ENCODE results near the gene SLC22A31. TPM values are rescaled to one million over a fixed set of nuclear protein-coding genes. Genes with fewer than 3 reads are reported as not detected.
A peak's percentile ranks its signal among the peaks of the same experiment; 100 is the strongest.

Gene SLC22A31
- total and polyA plus RNA-seq, 2 experiments from 2014 or later = not detected

GRCh38 chr16:89154390-89155183 is 45.8 kb downstream of the SLC22A31 start:
- TF ChIP-seq EZH2phosphoT487 (IDR thresholded peaks at IDR 0.05; ENCODE audit: insufficient read depth, low read depth) = no peak
- no peak for TF ChIP-seq EZH2 (IDR thresholded peaks at IDR 0.05; ENCODE audit: insufficient read depth, poor library complexity, severe bottlenecking)
- peak; percentile 15 for DNase-seq
- H3K27ac ChIP-seq = no peak overlapping the region

DNA sequence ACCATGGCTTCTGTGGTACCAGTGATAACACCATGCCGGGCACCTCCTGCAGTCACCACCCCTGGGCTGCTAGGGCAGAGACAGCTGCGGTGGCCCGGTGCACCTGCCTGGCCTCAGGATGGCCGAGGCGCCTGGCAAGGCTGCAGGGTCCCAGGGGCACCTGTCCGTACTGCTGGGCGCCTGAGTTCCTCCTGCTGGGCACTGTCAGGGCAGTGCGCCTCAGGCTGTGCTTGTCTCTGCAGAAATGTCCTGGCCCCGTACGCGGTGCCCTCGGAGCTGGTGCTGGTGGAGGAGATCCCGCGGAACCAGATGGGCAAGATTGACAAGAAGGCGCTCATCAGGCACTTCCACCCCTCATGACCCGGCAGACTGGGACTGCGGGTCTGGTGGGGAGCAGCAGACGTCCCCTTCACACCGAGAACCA is 46.5 kb downstream of the SLC22A31 start:
- H3K79me2 ChIP-seq (ENCODE audit: insufficient read depth) = no peaks in the 10 kb centered on the region
- no peak overlapping the region for H3K27ac ChIP-seq
- TF ChIP-seq EZH2 (IDR thresholded peaks at IDR 0.05; ENCODE audit: insufficient read depth, poor library complexity, severe bottlenecking) (no peak), EZH2phosphoT487 (IDR thresholded peaks at IDR 0.05; ENCODE audit: insufficient read depth, low read depth) (no peak)
- no peak overlapping the region for H2AFZ ChIP-seq
- peaks cover 20% of the 10 kb centered on the region for H3F3A ChIP-seq (ENCODE audit: insufficient read depth)
- H3K27me3 ChIP-seq (replicated peaks; ENCODE audit: insufficient read depth) = no peaks in the 10 kb centered on the region
- no peak for DNase-seq
- H3K9me2 ChIP-seq (ENCODE audit: insufficient read depth) = no peaks in the 10 kb centered on the region
- peaks cover 12% of the 10 kb centered on the region for H3K4me1 ChIP-seq (ENCODE audit: insufficient read depth)
- no peaks in the 10 kb centered on the region for H3K36me3 ChIP-seq (ENCODE audit: low read depth)
- no peak overlapping the region for H3K9ac ChIP-seq
- H3K9me3 ChIP-seq (ENCODE audit: low read depth) = no peaks in the 10 kb centered on the region
- H4K20me1 ChIP-seq (ENCODE audit: insufficient read depth) = no peaks in the 10 kb centered on the region
- in situ Hi-C loops (cut with MboI) = no loop called here
- H3K4me3 ChIP-seq = no peak overlapping the region
- WGBS, 2 experiments (ENCODE audit: low coverage in 1 of 2, low lambda C conversion rate in 2 of 2, missing lambda C conversion rate in 2 of 2) = 85 to 88% methylated on average over 19 of the region's 19 CpGs
- H3K4me2 ChIP-seq (ENCODE audit: unreplicated experiment) = no peak overlapping the region

More at GRCh38 chr16:89154390-89155183, 45.8 kb downstream of the SLC22A31 start:
- no peaks in the 10 kb centered on the region for H3K36me3 ChIP-seq (ENCODE audit: low read depth)
- no peaks in the 10 kb centered on the region for H3K79me2 ChIP-seq (ENCODE audit: insufficient read depth)
- no peak overlapping the region for H3K9ac ChIP-seq
- no peak overlapping the region for H3K4me3 ChIP-seq
- WGBS, 2 experiments (ENCODE audit: low coverage in 1 of 2, low lambda C conversion rate in 2 of 2, missing lambda C conversion rate in 2 of 2) = 60 to 61% methylated on average over 15 to 24 of the region's 24 CpGs
- no peaks in the 10 kb centered on the region for H4K20me1 ChIP-seq (ENCODE audit: insufficient read depth)
- no peaks in the 10 kb centered on the region for H3K9me2 ChIP-seq (ENCODE audit: insufficient read depth)
- H3K27me3 ChIP-seq (replicated peaks; ENCODE audit: insufficient read depth) = no peaks in the 10 kb centered on the region
- H3K9me3 ChIP-seq (ENCODE audit: low read depth) = no peaks in the 10 kb centered on the region
- H3F3A ChIP-seq (ENCODE audit: insufficient read depth) = peaks cover 20% of the 10 kb centered on the region
- peaks cover 12% of the 10 kb centered on the region for H3K4me1 ChIP-seq (ENCODE audit: insufficient read depth)
- no peak overlapping the region for H2AFZ ChIP-seq
- in situ Hi-C loops (cut with MboI) = no loop called here
- H3K4me2 ChIP-seq (ENCODE audit: unreplicated experiment) = peak overlapping the region; percentile 11

DNA sequence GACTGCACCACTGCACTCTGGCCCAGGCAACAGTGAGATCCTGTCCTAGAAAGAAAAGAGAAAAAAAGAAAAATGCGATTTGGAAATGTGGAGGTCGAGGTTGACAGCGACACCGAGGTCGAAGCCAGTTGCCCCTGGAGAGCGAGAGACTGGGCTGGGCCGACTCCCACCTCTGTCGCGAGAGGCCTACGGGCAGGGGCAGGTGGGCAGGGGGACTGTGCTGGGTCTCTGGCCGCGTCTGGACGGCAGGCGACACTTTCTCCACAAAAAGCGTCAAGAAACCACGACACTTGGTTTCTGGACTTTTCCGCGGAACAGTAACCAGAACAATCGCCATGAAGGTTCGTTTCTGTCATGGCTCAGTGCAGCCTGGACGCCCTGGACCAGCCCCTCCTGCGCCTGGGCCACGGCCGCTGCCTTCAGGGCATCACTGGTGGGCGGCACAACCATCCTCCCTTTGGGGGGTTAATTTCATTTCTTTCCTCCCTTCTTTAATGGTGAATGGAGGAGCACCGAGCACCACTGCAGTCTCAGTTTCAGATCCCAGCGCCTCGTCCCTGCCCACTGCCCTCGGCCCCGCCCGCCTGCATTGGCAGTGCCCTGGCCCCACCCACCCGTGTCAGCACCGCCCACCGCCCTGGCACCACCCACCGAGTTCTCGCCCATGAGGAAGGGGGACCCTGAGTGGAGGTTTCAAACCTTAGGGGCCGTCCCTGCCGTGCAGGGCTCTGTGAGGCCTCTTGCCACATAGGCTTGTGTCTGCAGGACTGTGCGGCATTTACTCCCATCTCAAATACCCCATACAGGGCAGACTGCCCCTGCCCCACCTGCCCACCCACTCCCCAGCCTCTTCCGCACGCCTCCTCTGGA is 47.3 kb downstream of the SLC22A31 start:
- Histone ChIP-seq H3F3A (ENCODE audit: insufficient read depth) (peaks cover 13% of the 10 kb centered on the region), H2AFZ (no peak overlapping the region), H3K9me3 (ENCODE audit: low read depth) (no peaks in the 10 kb centered on the region), H3K27ac (no peak overlapping the region), H3K36me3 (ENCODE audit: low read depth) (no peaks in the 10 kb centered on the region), H3K9me2 (ENCODE audit: insufficient read depth) (no peaks in the 10 kb centered on the region), H3K27me3 (replicated peaks; ENCODE audit: insufficient read depth) (no peaks in the 10 kb centered on the region), H3K4me3 (no peak overlapping the region), H3K4me1 (ENCODE audit: insufficient read depth) (peaks cover 12% of the 10 kb centered on the region), H4K20me1 (ENCODE audit: insufficient read depth) (no peaks in the 10 kb centered on the region), H3K9ac (no peak overlapping the region), H3K4me2 (ENCODE audit: unreplicated experiment) (no peak overlapping the region), H3K79me2 (ENCODE audit: insufficient read depth) (no peaks in the 10 kb centered on the region)
- 88 to 91% methylated on average over 29 to 41 of the region's 41 CpGs for WGBS, 2 experiments (ENCODE audit: low coverage in 1 of 2, low lambda C conversion rate in 2 of 2, missing lambda C conversion rate in 2 of 2)
- in situ Hi-C loops (cut with MboI) = no loop called here
- DNase-seq = no peak
- TF ChIP-seq EZH2 (IDR thresholded peaks at IDR 0.05; ENCODE audit: insufficient read depth, poor library complexity, severe bottlenecking) (no peak), EZH2phosphoT487 (IDR thresholded peaks at IDR 0.05; ENCODE audit: insufficient read depth, low read depth) (no peak)

DNA sequence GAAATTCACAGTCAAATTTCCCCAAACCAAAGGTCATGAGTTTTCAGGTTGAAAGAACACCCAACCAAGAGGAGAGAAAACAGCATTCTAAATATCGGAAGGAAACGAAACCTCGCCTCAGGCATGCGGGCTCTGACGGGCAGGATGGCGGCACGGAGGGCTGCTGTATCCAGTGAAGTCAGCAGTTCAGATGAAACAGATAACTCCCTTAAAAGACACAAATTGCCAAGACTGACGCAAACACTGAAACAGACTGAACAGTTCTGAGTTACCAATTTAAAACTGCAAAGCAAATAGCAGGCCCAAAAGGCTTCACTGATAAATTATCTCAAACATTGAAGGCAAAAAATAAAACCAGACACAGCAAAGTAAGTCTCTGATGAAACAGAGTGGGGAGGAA is 49.4 kb downstream of the SLC22A31 start:
- Histone ChIP-seq H3K9me3 (ENCODE audit: low read depth) (no peaks in the 10 kb centered on the region), H3K4me3 (no peak overlapping the region), H3K27ac (no peak overlapping the region), H3K9ac (no peak overlapping the region), H3K36me3 (ENCODE audit: low read depth) (no peaks in the 10 kb centered on the region), H3K4me1 (ENCODE audit: insufficient read depth) (peaks cover 12% of the 10 kb centered on the region), H3K79me2 (ENCODE audit: insufficient read depth) (no peaks in the 10 kb centered on the region), H3K27me3 (replicated peaks; ENCODE audit: insufficient read depth) (no peaks in the 10 kb centered on the region), H2AFZ (no peak overlapping the region), H3K9me2 (ENCODE audit: insufficient read depth) (no peaks in the 10 kb centered on the region), H4K20me1 (ENCODE audit: insufficient read depth) (no peaks in the 10 kb centered on the region), H3F3A (ENCODE audit: insufficient read depth) (peaks cover 5% of the 10 kb centered on the region; the same call in 1 of the 2 replicates), H3K4me2 (ENCODE audit: unreplicated experiment) (no peak overlapping the region)
- WGBS, 2 experiments (ENCODE audit: low coverage in 1 of 2, low lambda C conversion rate in 2 of 2, missing lambda C conversion rate in 2 of 2) = 95 to 97% methylated on average over 8 of the region's 8 CpGs
- in situ Hi-C loops (cut with MboI) = no loop called here
- no peak for TF ChIP-seq EZH2 (IDR thresholded peaks at IDR 0.05; ENCODE audit: insufficient read depth, poor library complexity, severe bottlenecking)
- TF ChIP-seq EZH2phosphoT487 (IDR thresholded peaks at IDR 0.05; ENCODE audit: insufficient read depth, low read depth) = no peak
- DNase-seq = no peak

Data from GM23248 (cell line).